GM19043 (cell line): Measurements from ENCODE around the gene CTAG1B.
"Not testable (repeated sequence)": the region's sequence is repeated elsewhere in the genome, so short reads cannot be mapped to it uniquely, and the experiment has no call there.

ENCODE experiments used
- ATAC-seq: cut with Tn5 transposase; IDR thresholded peaks from one replicate; pipeline ENCODE4 v1.9.1; 2021; ENCODE audit warnings: low read depth; ENCODE audit not compliant: unreplicated experiment

Gene CTAG1B

DNA sequence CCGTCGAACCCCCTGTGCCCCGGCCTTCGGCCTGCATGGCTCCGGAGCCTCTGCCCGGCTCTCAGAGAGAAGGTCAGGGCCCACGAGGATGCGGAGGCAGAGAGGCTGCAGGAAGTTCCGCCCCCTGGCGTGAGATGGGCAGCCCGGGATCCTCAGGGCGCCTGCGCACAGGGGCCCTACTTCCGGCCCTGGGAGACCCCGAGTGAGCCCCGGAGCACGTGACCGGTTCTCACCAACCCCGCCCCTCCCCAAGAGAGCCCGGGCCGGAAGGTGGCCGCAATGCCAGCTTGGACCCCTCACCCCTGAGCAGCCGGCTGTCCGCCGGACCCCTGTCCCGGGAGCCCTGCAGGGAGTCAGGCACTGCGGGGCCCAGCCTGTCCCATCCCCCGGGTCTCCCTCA lies at the start of gene CTAG1B:
TSS of gene CTAG1B (minus strand) at position 101 of the 400 bp plus-strand sequence. CDS start at position 37, 64 bp downstream.
- ATAC-seq: not testable (repeated sequence)

DNA sequence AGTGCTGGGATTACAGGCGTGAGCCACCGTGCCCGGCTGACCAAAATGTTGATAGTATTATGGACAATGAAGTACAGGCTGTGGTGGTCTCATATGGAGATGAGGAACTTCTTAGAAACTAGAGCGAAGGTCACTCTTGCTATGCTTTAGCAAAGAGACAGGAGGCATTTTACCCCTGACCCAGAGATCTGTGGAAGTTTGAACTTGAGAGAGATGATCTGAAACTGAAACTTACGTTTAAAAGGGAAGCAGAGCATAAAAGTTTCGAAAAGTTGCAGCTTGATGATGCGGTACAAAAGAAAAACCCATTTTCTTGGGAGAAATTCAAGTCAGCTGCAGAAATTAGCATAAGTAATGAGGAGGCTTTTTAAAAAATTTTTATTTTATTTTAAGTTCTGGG lies 42.8 kb upstream of the CTAG1B start:
- no peak for ATAC-seq

DNA sequence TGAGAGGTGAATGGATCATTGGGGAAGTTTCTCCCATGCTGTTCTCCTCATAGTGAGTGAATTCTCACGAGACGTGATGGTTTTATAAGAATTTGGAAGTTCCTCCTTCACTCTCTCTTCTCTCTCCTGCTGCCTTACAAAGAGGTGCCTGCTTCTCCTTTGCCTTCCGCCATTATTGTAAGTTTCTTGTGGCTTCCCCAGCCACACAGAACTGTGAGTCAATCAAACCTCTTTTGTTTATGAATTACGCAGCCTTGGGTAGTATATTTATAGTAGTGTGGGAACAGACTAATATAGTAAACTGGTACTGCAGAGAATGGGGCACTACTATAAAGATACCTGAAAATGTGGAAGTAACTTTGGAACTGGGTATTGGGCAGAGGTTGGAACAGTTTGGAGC lies 42.1 kb upstream of the CTAG1B start:
- no peak for ATAC-seq

DNA sequence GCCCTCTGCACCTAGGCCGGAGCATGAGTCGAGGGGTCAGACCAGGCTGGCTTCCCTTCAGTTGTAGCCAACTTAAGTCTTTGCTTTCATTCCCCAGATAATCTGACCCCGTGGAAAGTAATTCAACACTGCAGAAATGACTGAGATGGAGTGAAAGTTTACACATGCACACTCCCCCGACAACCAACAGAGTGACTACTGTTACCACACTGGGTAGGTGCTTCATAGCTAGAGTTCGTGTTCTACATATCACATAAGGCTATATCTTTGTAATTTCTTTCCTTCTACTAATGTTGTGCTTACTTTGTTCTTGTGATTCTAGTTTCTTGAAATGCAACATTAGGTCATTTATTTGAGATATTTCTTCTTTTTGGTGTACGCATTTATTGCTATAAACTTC lies 41.5 kb upstream of the CTAG1B start:
- no peak for ATAC-seq

DNA sequence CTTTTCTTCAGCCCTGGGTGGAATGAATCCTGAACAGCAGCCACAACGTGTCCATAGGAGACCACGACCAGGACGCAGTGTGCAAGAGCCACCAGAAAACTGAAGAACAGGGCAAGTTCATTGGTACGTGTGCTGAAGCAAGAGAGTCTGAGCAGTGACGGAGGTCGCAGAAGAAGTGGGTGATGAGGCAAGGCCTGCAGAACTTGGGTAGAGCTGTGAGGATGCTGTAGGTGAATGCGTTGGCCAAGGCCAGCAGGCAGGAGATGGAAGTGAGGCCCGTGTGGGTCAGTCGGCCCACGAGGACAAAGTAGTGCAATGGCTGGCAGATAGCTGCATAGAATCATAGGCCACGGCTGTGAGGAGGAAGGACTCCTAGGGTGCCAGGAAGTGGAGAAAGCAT lies 39.9 kb upstream of the CTAG1B start:
- no peak for ATAC-seq

DNA sequence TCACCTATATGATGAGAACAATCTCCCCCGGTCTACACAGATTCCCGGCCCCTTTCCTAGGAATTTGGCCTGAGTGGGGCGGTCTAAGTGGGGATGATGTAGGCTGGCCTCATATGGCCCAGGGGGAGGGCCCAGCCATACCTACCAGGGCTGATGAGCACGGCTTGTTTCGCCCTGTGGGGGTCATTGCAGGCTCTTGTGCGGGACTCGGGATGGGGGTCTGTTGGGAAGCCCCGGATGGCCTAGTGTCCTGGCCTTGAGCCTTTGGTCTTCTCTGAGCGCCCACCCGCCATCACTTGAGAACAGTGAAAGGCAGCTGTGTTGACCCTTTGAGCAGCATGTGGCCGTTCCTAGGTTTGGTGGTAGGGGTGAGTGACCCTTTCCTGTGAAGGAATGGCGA lies 39.1 kb upstream of the CTAG1B start:
- ATAC-seq: no peak

DNA sequence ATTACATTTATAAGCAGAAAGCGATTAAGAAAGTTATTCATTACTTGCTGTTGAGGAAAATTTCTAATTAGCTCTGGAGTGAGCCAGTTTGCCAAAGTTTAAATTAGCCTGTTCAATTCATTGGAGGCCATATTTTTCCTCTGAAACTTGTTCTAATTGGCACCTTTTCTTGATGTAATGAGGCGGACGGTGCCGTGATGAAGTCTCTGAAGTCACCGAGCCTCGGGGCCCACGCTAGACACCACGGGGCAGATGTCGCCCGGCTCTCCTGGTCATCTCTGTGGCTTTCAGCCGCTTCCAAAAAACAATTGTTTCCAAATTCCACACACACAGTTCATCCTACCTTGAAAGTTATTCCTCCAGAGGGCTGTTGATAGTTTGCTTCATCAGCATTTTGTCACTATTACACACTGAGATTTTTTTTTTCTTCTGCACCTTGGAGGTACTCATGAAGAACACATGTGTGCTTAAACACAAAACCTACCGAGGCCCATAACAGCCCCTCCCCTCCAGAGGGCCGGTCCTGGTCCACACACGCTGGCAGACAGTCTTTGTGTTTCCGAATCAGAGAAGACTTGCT lies 38.2 kb upstream of the CTAG1B start:
- no peak for ATAC-seq

DNA sequence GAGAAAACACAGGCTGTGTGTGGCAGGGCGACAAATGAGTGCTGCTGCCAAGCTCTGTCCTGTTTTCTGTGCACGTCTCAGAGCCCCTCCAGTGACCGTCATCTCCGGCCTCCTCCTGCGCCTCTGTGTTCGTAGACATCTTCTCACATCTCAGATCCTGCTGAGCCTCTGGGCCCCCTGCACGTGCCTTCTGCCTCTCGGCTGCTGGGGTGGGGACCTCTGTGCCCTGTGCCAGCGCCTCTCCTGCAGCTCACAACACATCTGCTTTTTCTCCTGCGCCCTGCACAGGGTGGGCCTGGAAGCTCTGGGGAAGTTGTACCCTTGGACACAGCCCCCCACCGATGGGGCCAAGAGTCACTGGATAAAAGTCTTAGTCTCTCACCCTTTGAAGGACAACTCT lies 36.7 kb upstream of the CTAG1B start:
- ATAC-seq: no peak

DNA sequence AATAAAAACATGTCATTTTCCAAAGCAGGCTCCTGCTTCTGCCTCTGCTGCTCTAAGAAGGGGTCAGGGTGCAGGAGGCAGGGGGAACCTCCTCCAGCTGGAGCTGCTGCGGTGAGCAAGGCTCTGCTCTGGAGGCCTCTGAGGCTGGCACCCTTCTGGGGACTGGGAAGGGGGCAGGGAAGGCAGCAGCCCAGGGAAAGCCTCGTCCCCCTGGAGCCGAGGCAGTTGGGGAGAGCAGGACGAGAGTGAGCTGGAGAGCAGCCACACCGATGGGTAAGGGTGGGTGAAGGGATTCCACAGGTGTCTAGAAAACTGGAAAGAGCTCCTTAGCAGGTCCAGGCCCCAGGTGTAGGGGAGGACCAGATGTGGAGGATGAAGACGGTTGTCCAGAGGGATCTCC lies 36.3 kb upstream of the CTAG1B start:
- ATAC-seq: no peak

DNA sequence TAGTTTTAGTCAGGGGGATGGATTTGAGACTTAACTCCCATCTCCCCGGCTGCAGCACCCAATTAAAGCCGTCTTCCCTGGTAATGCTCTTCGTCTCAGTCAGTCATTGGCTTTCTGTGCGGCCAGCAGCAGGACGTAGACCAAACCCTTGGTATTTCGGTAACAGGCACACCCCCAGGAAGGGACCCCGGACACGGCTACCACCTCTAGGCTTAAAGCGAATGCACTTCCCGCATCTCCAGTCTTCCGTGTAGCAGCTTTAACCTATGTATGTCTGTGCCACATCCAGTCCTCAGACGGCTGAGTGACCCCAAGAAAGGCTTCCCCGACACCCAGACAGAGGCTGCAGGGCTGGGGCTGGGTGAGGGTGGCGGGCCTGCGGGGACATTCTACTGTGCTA lies 35.8 kb upstream of the CTAG1B start:
- ATAC-seq: no peak

DNA sequence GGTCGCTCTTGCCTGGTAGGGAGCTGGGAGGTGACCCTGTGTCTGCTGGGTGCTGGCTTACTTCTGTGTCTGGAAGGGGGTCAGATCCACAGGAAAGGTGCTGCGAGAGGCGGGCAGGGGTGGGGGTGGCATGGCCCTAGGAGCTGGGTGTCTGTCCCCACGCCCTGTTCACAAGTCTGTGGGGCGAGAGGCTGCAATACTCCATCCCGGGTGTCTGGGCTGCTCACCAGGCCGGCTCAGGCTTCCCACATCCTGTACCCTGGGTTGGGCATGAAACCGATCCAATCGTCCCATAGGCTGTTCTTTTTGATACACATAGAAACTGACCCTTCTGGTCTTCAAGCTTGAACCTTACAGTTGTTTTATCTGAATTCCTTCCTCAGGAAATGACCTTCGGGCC lies 35.3 kb upstream of the CTAG1B start:
- no peak for ATAC-seq

DNA sequence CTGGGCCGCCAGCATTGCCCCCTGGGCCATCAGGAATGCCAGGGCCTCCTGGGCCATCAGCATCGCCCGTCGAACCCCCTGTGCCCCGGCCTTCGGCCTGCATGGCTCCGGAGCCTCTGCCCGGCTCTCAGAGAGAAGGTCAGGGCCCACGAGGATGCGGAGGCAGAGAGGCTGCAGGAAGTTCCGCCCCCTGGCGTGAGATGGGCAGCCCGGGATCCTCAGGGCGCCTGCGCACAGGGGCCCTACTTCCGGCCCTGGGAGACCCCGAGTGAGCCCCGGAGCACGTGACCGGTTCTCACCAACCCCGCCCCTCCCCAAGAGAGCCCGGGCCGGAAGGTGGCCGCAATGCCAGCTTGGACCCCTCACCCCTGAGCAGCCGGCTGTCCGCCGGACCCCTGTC lies 34.3 kb upstream of the CTAG1B start, which contains the start of gene CTAG2:
TSS of gene CTAG2 (minus strand) at position 167 of the 400 bp plus-strand sequence. CDS start at position 103, 64 bp downstream.
- ATAC-seq: not testable (repeated sequence)

DNA sequence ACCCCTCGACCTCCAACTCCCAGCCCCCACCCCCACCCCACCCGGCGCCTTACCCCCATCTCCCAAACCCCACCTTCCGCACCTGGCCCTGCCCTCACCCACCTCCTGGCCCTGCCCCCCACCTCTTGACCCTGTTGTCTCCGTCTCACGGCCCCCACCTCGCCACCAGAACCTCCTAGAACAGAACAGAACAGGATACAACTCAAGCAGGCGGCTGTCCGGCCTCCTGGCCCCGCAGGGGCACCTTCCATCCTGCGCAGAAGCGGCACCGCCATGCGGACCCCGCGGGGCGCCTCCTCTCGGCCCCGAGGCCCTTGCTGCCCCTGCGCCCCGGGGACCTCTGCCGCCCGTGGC lies 33.9 kb upstream of the CTAG1B start:
- no peak for ATAC-seq

DNA sequence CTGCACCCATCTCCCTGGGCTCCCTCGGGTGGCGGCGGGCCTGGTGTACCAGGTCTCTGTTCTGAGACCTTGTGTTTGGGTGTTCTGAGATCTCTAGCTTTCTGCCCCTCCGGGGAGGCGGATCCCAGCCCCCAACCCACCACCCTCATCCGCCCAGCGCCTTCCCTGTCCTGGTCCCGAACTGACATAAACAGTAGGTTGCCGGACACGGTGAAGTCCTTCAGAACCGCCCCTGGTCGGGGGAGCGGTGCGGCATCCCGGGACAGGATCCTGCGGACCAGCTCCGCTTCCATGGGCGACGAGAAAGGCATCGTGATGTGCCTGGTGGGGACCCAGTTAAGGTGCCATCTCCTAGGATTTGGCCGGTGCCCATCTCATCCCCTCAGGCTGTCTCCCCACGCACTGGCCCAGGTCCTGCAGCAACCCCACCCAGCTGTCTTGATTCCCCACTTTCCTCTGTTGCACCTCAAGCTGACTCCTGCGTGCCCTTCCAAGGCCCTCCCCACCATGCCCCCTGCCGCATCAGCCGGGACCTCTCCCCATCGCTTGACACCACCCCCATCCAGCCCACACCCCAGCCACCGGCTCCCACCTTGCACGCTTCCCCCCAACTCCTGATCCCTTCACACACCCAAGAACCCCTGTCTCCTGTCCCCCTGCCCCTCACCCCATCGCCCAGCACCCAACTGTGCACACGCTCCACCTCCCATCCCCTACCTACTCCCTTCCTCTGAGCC lies 33.4 kb upstream of the CTAG1B start:
- no peak for ATAC-seq

DNA sequence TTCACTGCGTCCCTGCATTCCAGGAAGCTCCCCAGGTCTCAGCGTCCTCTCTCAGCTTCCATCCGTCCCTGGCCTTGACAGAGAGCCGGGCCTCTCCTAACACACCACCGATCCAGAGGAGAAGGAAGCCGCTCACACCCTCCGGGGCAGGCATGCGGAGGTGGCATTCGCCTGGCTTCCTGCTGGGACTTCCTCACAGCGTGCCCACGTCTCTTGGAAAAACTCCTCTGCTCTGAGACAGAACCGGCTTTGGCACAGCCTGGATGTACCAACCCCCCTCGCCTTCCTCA lies 31.1 kb upstream of the CTAG1B start:
- ATAC-seq: no peak

DNA sequence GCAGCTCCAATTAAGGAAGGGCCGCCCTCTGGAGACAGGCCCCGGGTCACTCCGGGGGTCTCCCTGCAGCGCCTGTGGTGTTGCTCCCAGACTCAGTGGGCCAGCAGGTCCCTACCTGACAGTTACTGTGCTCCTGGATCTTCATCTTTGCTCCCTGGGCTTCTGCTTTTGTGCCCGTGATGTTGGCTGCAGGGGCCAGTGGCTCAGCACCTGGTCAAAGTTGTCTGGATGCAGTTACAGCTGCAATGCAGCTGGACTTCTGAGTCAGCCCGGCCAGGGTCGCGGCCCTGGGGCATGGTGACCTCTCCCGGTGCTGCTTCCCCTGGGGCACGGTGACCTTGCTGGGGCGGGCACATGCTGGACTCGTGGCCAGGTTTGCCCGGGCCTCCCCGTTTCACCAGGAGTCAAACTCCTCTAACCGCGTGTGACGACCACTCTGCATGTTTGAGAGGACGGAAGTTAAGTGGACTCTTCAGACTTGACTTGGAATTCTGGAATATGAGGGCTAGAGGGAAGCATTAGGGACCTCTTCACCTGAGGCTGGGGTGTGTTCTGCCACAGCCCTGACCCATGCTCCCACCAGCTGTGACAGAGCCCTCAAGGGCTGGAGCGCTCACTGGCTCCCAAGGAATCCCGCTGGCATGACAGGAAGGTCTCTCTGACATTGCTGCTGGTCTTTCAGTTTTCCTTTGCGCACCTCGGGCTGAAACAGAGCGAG lies 30.6 kb upstream of the CTAG1B start:
- no peak for ATAC-seq

DNA sequence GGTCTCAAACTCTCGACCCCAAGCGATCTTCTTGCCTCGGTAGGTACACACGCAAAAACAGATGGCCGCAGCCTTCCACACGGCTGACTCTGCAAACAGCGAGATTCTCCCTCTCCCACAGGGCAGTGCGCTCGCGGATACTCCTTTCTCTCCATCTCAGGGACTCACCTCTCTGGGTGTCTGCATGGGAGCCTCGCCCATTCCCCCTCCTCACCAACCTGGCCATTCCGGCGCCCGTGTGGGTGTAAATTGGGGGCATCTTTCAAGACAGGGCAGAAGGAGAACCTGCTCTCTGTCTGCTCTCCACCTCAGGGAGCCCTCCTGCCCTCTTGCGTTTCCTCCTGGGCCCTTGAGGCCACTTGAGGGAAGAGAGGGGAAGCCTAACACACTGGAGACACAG lies 29.8 kb upstream of the CTAG1B start:
- ATAC-seq: no peak

DNA sequence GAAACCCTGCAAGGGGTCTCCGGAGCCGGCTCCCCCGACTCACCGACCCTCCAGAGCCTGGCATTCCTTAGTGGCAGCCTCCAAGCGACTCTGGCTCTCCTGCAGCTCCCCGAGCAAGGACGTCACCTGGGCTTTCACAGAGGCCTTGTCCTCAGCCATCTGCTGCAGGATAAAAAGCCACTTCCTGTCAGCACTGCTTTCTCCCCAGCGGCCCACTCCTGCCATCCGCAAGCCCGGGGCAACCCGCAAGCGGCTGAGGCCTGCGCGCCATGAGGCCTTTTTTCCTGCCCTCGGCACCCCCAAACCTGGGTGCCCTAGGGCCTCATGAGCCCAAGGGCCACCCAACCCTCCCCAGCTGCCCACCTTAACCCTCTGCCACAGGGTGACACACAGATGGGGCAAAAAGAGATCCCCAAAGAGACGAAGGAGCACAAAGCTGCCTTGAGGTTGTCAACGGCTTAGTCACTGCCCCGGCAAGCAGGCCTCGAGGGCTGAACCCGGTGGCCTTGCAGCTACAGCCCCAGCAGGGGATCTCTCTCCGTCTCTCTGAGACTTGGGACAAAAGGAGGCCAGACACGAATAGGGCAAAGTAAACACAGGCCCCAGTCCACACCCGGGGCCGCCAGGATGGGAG lies 26.8 kb upstream of the CTAG1B start:
- not testable (repeated sequence) for ATAC-seq

DNA sequence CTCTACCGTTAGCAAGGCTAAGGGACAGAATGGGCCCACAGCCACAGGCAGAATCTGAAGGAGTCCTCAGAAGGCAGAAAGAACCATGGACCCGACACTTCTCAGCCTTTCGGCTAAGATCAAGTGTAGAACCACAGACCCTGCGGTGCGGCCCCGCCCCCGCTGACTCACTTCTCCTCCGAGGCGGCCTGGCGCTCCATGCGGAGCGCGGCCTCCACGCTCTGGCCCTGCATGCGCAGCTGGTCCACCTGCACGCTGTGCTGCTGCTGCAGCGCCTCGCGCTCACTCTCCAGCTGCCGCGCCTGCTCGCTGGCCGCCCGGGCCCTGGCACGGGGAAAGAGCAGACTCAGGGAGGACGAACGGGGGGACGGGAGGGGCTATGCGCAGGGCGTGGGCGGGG lies 24.6 kb upstream of the CTAG1B start:
- ATAC-seq: not testable (repeated sequence)

DNA sequence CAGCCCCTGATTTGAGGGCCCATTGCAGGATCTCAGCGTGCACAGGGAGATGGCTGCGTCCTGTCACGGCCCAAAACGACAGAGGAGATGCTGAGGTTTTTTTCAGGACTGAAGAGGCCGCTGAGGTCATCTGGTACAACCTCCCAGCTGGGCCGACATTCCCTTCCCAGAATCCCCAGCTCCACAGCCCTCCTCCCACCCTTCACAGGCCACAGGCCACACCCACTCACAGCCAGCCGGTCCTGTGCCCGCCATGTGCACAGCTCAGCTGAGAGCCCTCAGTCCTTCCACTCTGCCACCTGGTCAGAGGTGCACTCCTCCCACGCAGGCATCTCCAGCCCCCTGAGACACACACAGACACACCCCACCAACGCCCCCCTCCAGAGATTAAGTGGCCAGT lies 22.7 kb upstream of the CTAG1B start:
- not testable (repeated sequence) for ATAC-seq

DNA sequence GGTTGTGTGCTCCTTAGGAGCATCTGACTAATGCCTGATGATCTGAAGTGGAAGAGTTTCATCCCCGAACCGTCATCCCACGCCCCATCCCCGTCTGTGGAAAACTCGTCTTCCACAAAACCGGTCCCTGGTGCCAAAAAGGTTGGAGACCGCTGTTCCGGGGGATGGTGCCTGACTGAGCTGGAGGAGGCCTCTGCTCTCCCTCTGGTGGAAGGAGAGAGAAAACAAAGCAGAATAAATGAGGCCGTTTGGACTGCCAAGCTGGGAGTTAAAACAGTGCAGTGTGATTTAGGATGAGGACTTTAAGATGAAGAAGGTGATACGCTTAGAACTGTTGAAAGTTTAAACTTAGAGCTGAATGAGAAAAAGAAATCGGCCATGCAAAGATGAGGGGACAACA lies 14.6 kb upstream of the CTAG1B start:
- not testable (repeated sequence) for ATAC-seq

DNA sequence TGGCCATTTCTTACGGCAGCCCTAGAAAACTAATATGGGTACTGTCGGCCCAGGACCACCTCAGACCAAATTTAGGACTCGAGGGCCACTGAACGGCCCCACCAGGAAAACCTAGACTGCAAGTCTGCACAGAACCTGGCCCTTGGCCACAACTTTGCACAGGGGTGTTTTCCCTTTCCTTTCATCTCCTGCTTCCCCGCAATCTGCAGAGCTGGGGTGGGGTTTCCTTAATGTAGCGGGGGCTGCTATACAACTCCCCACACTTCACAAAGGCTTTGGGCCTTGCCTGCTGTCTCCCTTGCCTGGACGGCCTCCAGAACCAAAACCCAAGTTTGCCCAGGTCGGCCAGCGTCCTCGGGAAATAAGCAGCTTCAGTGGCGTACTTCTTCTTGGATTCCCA lies 11.9 kb upstream of the CTAG1B start:
- not testable (repeated sequence) for ATAC-seq
